PFSK-1 (cell line): ENCODE measurements around the gene TCF25.

ENCODE experiments used
- POLR2AphosphoS5 ChIP-seq: IDR thresholded peaks from 2 replicates; pipeline ENCODE4 v1.6.1; 2012; ENCODE audit warnings: low read depth, mild to moderate bottlenecking, control low read depth, low read length, moderate library complexity
- REST ChIP-seq, 2 experiments: IDR thresholded peaks; 2 replicates each; pipeline versions ENCODE4 v1.6.1 to v1.8.0; 2011 to 2012; ENCODE audit warnings: low read depth in 2 of 2, low read length in 2 of 2, control low read depth in 1 of 2, inconsistent platforms in 1 of 2, mild to moderate bottlenecking in 1 of 2, moderate library complexity in 1 of 2; ENCODE audit not compliant: insufficient read depth in 1 of 2
- SIN3A ChIP-seq: IDR thresholded peaks from 2 replicates; pipeline ENCODE4 v1.6.1; 2012; ENCODE audit warnings: mild to moderate bottlenecking, low read length, moderate library complexity, borderline replicate concordance; ENCODE audit not compliant: insufficient read depth
- TAF1 ChIP-seq: IDR thresholded peaks from 2 replicates; pipeline ENCODE4 v1.6.1; 2012; ENCODE audit warnings: low read length, control low read depth, borderline replicate concordance; ENCODE audit not compliant: insufficient read depth

DNA sequence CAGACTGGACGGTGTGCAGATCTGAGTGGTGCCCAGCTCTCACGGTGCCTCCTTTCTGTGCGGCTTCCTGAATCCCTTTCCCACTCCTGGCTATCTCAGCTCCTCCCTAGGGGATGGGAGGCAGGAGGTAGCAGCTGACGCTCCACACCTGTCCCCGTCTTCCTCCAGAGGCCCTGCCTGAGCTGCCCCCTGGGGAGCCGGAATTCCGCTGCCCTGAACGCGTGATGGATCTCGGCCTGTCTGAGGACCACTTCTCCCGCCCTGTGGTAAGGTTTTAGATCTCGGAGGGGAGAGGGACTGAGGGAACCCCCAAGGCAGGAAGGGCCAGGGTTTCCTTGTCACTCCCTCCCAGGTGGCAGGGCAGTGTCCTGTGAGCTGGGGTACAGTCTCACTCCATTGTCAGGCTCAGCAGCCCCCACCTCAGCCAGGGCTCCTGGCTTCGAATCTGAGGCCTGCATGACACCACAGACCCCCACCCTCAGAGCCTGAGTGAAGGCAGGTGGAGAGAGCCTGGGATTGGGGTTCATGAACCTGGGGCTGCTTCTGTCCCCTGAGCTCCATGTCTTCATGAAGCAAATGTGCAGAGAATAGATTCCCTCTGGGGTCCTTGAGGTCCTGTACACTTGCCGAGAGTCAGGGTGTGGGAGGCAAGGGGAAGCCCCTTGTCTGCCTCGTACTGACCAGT, 81.8 kb downstream of the TCF25 start:
- no peak for TF ChIP-seq SIN3A
- no peak for TF ChIP-seq TAF1
- no peak for TF ChIP-seq REST (IDR thresholded peaks at IDR 0.05; ENCODE audit: insufficient read depth in 1 of 2, low read depth in 2 of 2, low read length in 2 of 2)
- TF ChIP-seq POLR2AphosphoS5 = no peak
